DOHH2 (cell line): ENCODE measurements around the gene PRKCZ.

Experiments used
- H3F3A ChIP-seq: fragments of 200-600 bp; sonication (generic), shearing (Covaris generic); 2 replicates; pipeline ENCODE4 v1.6.0; 2016; ENCODE audit warnings: antibody characterized with exemption, mild to moderate bottlenecking; ENCODE audit not compliant: control insufficient read depth, insufficient read depth
- H3K27ac ChIP-seq: fragments of 200-600 bp; sonication (generic); 2 replicates; pipeline ENCODE4 v1.5.1; 2014; ENCODE audit warnings: low read depth, mild to moderate bottlenecking, low read length, moderate library complexity
- H3K27me3 ChIP-seq: fragments of 200-600 bp; sonication (generic); 2 replicates; pipeline ENCODE4 v1.6.1; 2014; ENCODE audit warnings: mild to moderate bottlenecking, low read length, mixed read lengths; ENCODE audit not compliant: control insufficient read depth
- H3K36me3 ChIP-seq: fragments of 200-600 bp; sonication (generic); 2 replicates; pipeline ENCODE4 v1.6.1; 2014; ENCODE audit warnings: mild to moderate bottlenecking, low read length, moderate library complexity, mixed read lengths; ENCODE audit not compliant: control insufficient read depth
- H3K4me1 ChIP-seq: fragments of 200-600 bp; sonication (generic); 2 replicates; pipeline ENCODE4 v1.6.1; 2014; ENCODE audit warnings: mild to moderate bottlenecking, low read length, mixed read lengths; ENCODE audit not compliant: control insufficient read depth
- H3K4me2 ChIP-seq: fragments of 200-600 bp; sonication (generic); 2 replicates; pipeline ENCODE4 v1.6.0; 2014; ENCODE audit warnings: mild to moderate bottlenecking, low read length, moderate library complexity
- H3K4me3 ChIP-seq: fragments of 200-600 bp; sonication (generic); 2 replicates; pipeline ENCODE4 v1.5.1; 2014; ENCODE audit warnings: mild to moderate bottlenecking, low read length, mixed read lengths
- H3K79me2 ChIP-seq: fragments of 200-600 bp; sonication (generic); 2 replicates; pipeline ENCODE4 v1.6.1; 2014; ENCODE audit warnings: mild to moderate bottlenecking, low read length, mixed read lengths; ENCODE audit not compliant: control insufficient read depth
- H3K9me2 ChIP-seq: fragments of 200-600 bp; sonication (generic); replicated peaks from 2 replicates; pipeline ENCODE4 v1.6.1; 2014; ENCODE audit warnings: mild to moderate bottlenecking, low read length, mixed read lengths; ENCODE audit not compliant: control insufficient read depth
- H3K9me3 ChIP-seq: fragments of 200-600 bp; sonication (generic); 2 replicates; pipeline ENCODE4 v1.6.1; 2014; ENCODE audit warnings: antibody characterized with exemption, low read length, mixed read lengths; ENCODE audit not compliant: control insufficient read depth, insufficient read depth
- H4K20me1 ChIP-seq: fragments of 200-600 bp; sonication (generic); 2 replicates; pipeline ENCODE4 v1.6.0; 2014; ENCODE audit warnings: low read depth, mild to moderate bottlenecking, antibody characterized with exemption, low read length, moderate library complexity; ENCODE audit not compliant: control insufficient read depth, insufficient read depth
- CTCF ChIP-seq: fragments of 200-600 bp; sonication (generic); IDR thresholded peaks from one replicate; pipeline ENCODE4 v1.5.1; 2014; ENCODE audit warnings: antibody characterized with exemption, mild to moderate bottlenecking, low read depth, low read length; ENCODE audit not compliant: poor library complexity, severe bottlenecking
- EZH2phosphoT487 ChIP-seq: fragments of 200-600 bp; sonication (generic); IDR thresholded peaks from 2 replicates; pipeline ENCODE4 v1.6.1; 2017; ENCODE audit warnings: borderline replicate concordance, mild to moderate bottlenecking, antibody characterized with exemption, low read length, moderate library complexity, mixed read lengths

PRKCZ gene

GRCh38 chr1:2103901-2104590 lies 53.8 kb downstream of the PRKCZ start:
- H4K20me1 ChIP-seq: no peaks in the 10 kb centered on the region
- H3K4me3 ChIP-seq: no peak overlapping the region
- TF ChIP-seq CTCF (no peak), EZH2phosphoT487 (no peak)
- H3K4me2 ChIP-seq: no peak overlapping the region
- H3K27ac ChIP-seq: no peak overlapping the region
- no peaks in the 10 kb centered on the region for H3K9me2 ChIP-seq
- no peaks in the 10 kb centered on the region for H3F3A ChIP-seq
- H3K36me3 ChIP-seq: no peaks in the 10 kb centered on the region
- H3K27me3 ChIP-seq: no peaks in the 10 kb centered on the region
- no peaks in the 10 kb centered on the region for H3K9me3 ChIP-seq
- H3K4me1 ChIP-seq: no peaks in the 10 kb centered on the region
- H3K79me2 ChIP-seq: no peaks in the 10 kb centered on the region

GRCh38 chr1:2104621-2105427 lies 54.6 kb downstream of the PRKCZ start:
- no peaks in the 10 kb centered on the region for H3K9me2 ChIP-seq
- no peak for TF ChIP-seq CTCF
- no peak for TF ChIP-seq EZH2phosphoT487

GRCh38 chr1:2105781-2106524 lies 55.7 kb downstream of the PRKCZ start:
- Histone ChIP-seq H3K27ac (no peak overlapping the region), H3K9me3 (no peaks in the 10 kb centered on the region), H3K4me2 (no peak overlapping the region), H3F3A (no peaks in the 10 kb centered on the region), H3K27me3 (no peaks in the 10 kb centered on the region), H3K4me3 (no peak overlapping the region), H3K36me3 (no peaks in the 10 kb centered on the region), H4K20me1 (no peaks in the 10 kb centered on the region), H3K9me2 (no peaks in the 10 kb centered on the region), H3K79me2 (no peaks in the 10 kb centered on the region), H3K4me1 (no peaks in the 10 kb centered on the region)
- TF ChIP-seq EZH2phosphoT487: no peak

More at GRCh38 chr1:2104621-2105427, 54.6 kb downstream of the PRKCZ start:
- H3K27ac ChIP-seq: no peak overlapping the region
- H3F3A ChIP-seq: no peaks in the 10 kb centered on the region
- H3K79me2 ChIP-seq: no peaks in the 10 kb centered on the region
- no peaks in the 10 kb centered on the region for H3K27me3 ChIP-seq
- H3K4me3 ChIP-seq: no peak overlapping the region
- no peak overlapping the region for H3K4me2 ChIP-seq
- no peaks in the 10 kb centered on the region for H3K36me3 ChIP-seq
- no peaks in the 10 kb centered on the region for H4K20me1 ChIP-seq
- H3K4me1 ChIP-seq: no peaks in the 10 kb centered on the region
- H3K9me3 ChIP-seq: no peaks in the 10 kb centered on the region
